ENCODE measurements around the gene INHA.

DNA sequence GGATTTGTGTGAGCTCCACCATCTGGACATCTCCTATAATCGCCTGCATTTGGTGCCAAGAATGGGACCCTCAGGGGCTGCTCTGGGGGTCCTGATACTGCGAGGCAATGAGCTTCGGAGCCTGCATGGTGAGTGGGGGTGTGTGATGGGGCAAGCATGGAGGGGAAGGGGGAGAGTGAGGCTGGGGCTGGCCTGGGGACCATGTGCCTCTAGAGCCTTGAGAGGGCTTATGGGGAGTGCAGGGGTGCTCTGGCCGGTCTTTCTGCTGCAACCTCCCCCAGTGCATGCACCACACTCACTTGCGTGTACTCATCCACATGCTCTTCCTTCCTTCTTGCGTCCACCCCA lies 33.5 kb downstream of the INHA start:
- TF ChIP-seq EZH2 (IDR thresholded peaks at IDR 0.05; ENCODE audit: borderline replicate concordance) (no peak), EZH2phosphoT487 (IDR thresholded peaks at IDR 0.05; ENCODE audit: low read depth, severe bottlenecking, unreplicated experiment) (no peak)
- TF ChIP-seq, protein P1, sequence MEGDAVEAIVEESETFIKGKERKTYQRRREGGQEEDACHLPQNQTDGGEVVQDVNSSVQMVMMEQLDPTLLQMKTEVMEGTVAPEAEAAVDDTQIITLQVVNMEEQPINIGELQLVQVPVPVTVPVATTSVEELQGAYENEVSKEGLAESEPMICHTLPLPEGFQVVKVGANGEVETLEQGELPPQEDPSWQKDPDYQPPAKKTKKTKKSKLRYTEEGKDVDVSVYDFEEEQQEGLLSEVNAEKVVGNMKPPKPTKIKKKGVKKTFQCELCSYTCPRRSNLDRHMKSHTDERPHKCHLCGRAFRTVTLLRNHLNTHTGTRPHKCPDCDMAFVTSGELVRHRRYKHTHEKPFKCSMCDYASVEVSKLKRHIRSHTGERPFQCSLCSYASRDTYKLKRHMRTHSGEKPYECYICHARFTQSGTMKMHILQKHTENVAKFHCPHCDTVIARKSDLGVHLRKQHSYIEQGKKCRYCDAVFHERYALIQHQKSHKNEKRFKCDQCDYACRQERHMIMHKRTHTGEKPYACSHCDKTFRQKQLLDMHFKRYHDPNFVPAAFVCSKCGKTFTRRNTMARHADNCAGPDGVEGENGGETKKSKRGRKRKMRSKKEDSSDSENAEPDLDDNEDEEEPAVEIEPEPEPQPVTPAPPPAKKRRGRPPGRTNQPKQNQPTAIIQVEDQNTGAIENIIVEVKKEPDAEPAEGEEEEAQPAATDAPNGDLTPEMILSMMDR (IDR thresholded peaks at IDR 0.05; ENCODE audit: poor library complexity), result no peak
